GM12878 (cell line): ENCODE results near the gene STAM2. TPM values are rescaled to one million over a fixed set of nuclear protein-coding genes. Genes with fewer than 3 reads are reported as not detected.

Experiments
- ATAC-seq: fragments of 200-7000 bp; cut with Tn5 transposase; 3 replicates; pipeline ENCODE4 v1.9.1; 2020; ENCODE audit warnings: mild to moderate bottlenecking, moderate library complexity
- BruUV-seq: library from RNA; stranded (reverse); fragments of 400-500 nt; replicated peaks from 2 replicates; lab custom pipeline; 2021; lab: Mats Ljungman, UMichigan
- CTCF ChIA-PET: fragments of 300-600 bp; sonication (Branson Sonifier 250); formaldehyde crosslinking; extraction: SDS; loops from one replicate; lab custom pipeline; 2021; ENCODE audit warnings: inconsistent platforms; lab: Yijun Ruan, JAX
- POLR2A ChIA-PET: fragments of 350-600 bp; formaldehyde crosslinking; extraction: SDS; loops from one replicate; lab custom pipeline; 2021; ENCODE audit warnings: inconsistent platforms; lab: Charles Lee
- RAD21 ChIA-PET: fragments of 300-600 bp; sonication (Branson Sonifier 250); formaldehyde crosslinking; loops from one replicate; lab custom pipeline; 2023; ENCODE audit warnings: antibody characterized with exemption; ENCODE audit not compliant: unreplicated experiment; lab: Charles Lee
- SMC1A ChIA-PET: fragments of 300-600 bp; sonication (Branson Sonifier 250); formaldehyde crosslinking; loops from one replicate; lab custom pipeline; 2023; ENCODE audit not compliant: unreplicated experiment, uncharacterized antibody; lab: Charles Lee
- DNase-seq: peaks from one replicate; pipeline ENCODE4 v3.0.0-alpha.2; 2011; ENCODE audit warnings: low read depth, low spot score
- FAIRE-seq: peaks from 3 replicates; lab custom pipeline; 2011; peaks lifted over from hg19 to GRCh38; lab: Jason Lieb, UNC
- H2AFZ ChIP-seq: 2 replicates; pipeline ENCODE4 v1.6.0; 2011; ENCODE audit warnings: low read depth, low read length, control low read depth; ENCODE audit not compliant: control insufficient read depth
- H3K27ac ChIP-seq: 2 replicates; pipeline ENCODE4 v1.5.1; 2011; ENCODE audit warnings: control low read depth; ENCODE audit not compliant: control insufficient read depth, insufficient read depth
- H3K27me3 ChIP-seq, 2 experiments: replicated peaks in 1 of 2; 2 replicates each; pipeline versions ENCODE4 v1.6.0 to v1.6.1; 2011; ENCODE audit warnings: low read length in 1 of 2; ENCODE audit not compliant: control insufficient read depth in 2 of 2, insufficient read depth in 2 of 2
- H3K36me3 ChIP-seq, 2 experiments: 2 replicates each; pipeline ENCODE4 v1.5.1; 2011; ENCODE audit warnings: low read length in 1 of 2; ENCODE audit not compliant: control insufficient read depth in 2 of 2, insufficient read depth in 2 of 2
- H3K4me1 ChIP-seq: 2 replicates; pipeline ENCODE4 v1.6.1; 2011; ENCODE audit warnings: mild to moderate bottlenecking, low read length, moderate library complexity, mixed read lengths; ENCODE audit not compliant: control insufficient read depth, insufficient read depth
- H3K4me2 ChIP-seq: 2 replicates; pipeline ENCODE4 v1.6.0; 2011; ENCODE audit warnings: control low read depth; ENCODE audit not compliant: control insufficient read depth, insufficient read depth
- H3K4me3 ChIP-seq: fragments of 200-600 bp; sonication (generic); 2 replicates; pipeline ENCODE4 v1.5.1; 2016
- H3K79me2 ChIP-seq: 2 replicates; pipeline ENCODE4 v1.6.0; 2011; ENCODE audit warnings: low read length; ENCODE audit not compliant: control insufficient read depth, insufficient read depth
- H3K9ac ChIP-seq: 2 replicates; pipeline ENCODE4 v1.8.0; 2011; ENCODE audit warnings: low read length, control low read depth, mixed read lengths; ENCODE audit not compliant: control insufficient read depth, insufficient read depth
- H3K9me3 ChIP-seq: replicated peaks from 3 replicates; pipeline ENCODE4 v1.5.1; 2011; ENCODE audit warnings: mild to moderate bottlenecking, low read length; ENCODE audit not compliant: control insufficient read depth, insufficient read depth
- H4K20me1 ChIP-seq: 2 replicates; pipeline ENCODE4 v1.6.0; 2011; ENCODE audit not compliant: control insufficient read depth, insufficient read depth
- ATF7 ChIP-seq: fragments of 450-650 bp; IDR thresholded peaks from 2 replicates; pipeline ENCODE4 v1.6.1; 2016; ENCODE audit warnings: low read depth, mild to moderate bottlenecking
- BCL3 ChIP-seq: IDR thresholded peaks from 2 replicates; pipeline ENCODE4 v1.6.1; 2011; ENCODE audit warnings: borderline replicate concordance, low read depth, mild to moderate bottlenecking, moderate library complexity, low read length; ENCODE audit not compliant: insufficient read depth, poor library complexity, severe bottlenecking
- CHD2 ChIP-seq: IDR thresholded peaks from 2 replicates; pipeline ENCODE4 v1.6.1; 2011; ENCODE audit warnings: low read depth, low read length, improper control_type of control experiment, borderline replicate concordance
- FOXM1 ChIP-seq: IDR thresholded peaks from 2 replicates; pipeline ENCODE4 v1.6.1; 2012; ENCODE audit warnings: low read depth, mild to moderate bottlenecking, inconsistent platforms, low read length, moderate library complexity
- IKZF1 ChIP-seq: fragments of 450-650 bp; conservative IDR thresholded peaks from 2 replicates; pipeline ENCODE4 v1.6.1; 2017; ENCODE audit warnings: antibody characterized with exemption, mild to moderate bottlenecking
- IKZF2 ChIP-seq, 2 experiments: fragments of 450-650 bp; IDR thresholded peaks; 2 replicates each; pipeline ENCODE4 v1.6.1; 2017; ENCODE audit warnings: mild to moderate bottlenecking in 2 of 2, moderate library complexity in 2 of 2
- MLLT1 ChIP-seq: fragments of 450-650 bp; IDR thresholded peaks from 2 replicates; pipeline ENCODE4 v1.6.1; 2016; ENCODE audit warnings: mild to moderate bottlenecking
- MTA2 ChIP-seq: fragments of 450-650 bp; IDR thresholded peaks from 2 replicates; pipeline ENCODE4 v1.6.1; 2016; ENCODE audit warnings: low read depth, mild to moderate bottlenecking, moderate library complexity
- NKRF ChIP-seq: fragments of 450-650 bp; conservative IDR thresholded peaks from 2 replicates; pipeline ENCODE4 v1.6.1; 2017; ENCODE audit warnings: mild to moderate bottlenecking, moderate library complexity
- PKNOX1 ChIP-seq: fragments of 450-650 bp; IDR thresholded peaks from 2 replicates; pipeline ENCODE4 v1.6.1; 2016; ENCODE audit warnings: mild to moderate bottlenecking
- PRDM15 ChIP-seq: fragments of 450-650 bp; formaldehyde crosslinking; IDR thresholded peaks from 2 replicates; pipeline ENCODE4 v1.4.0; 2020; ENCODE audit warnings: mild to moderate bottlenecking, moderate library complexity
- RUNX3 ChIP-seq: IDR thresholded peaks from 2 replicates; pipeline ENCODE4 v1.6.1; 2012; ENCODE audit warnings: low read length, inconsistent platforms
- TCF3 ChIP-seq: IDR thresholded peaks from 2 replicates; pipeline ENCODE4 v1.6.1; 2012; ENCODE audit warnings: low read depth, mild to moderate bottlenecking, low read length, borderline replicate concordance; ENCODE audit not compliant: insufficient read depth
- WGBS: methylation state at CpG from one replicate; pipeline ENCODE4 v1.1.6; 2016; ENCODE audit warnings: low lambda C conversion rate; ENCODE audit not compliant: insufficient replicate concordance, insufficient coverage; ENCODE audit errors: missing lambda C conversion rate; 5-methylcytosine and 5-hydroxymethylcytosine counted together
- in situ Hi-C: fragments of 300-500 bp; cut with MboI; formaldehyde crosslinking; loops from 9 replicates; pipeline ENCODE4 v1.14.3; 2018; ENCODE audit warnings: mixed read lengths
- intact Hi-C: fragments of 100-400 bp; cut with micrococcal nuclease; formaldehyde crosslinking; loops from one replicate; pipeline ENCODE4 v1.14.2; 2022; ENCODE audit not compliant: unreplicated experiment
- polyA plus RNA-seq, 11 experiments: library from polyadenylated mRNA; depleted of rRNA in 4 of 11; unstranded in 6 of 11; stranded (reverse) in 5 of 11; fragments of >200 nt; fragmentation: Nextera tagmentation in 4 of 11; fragmentation: Illumina TruSeq in 1 of 11; extraction: Ambion mirVana in 4 of 11; extraction: Trizol in 1 of 11; gene quantifications; 1 replicate in 1 of 11; 2 replicates in 10 of 11; pipeline versions ENCODE4 v1.2.1 to v1.2.3, GENCODE V29; 2011 to 2016; ENCODE audit warnings: inconsistent platforms in 2 of 11, missing spikeins in 2 of 11, low read depth in 1 of 11
- total RNA-seq, 4 experiments: library from RNA; depleted of rRNA in 3 of 4; stranded (reverse); fragments of >200 nt in 3 of 4; fragmentation: Illumina TruSeq in 1 of 4; extraction: Trizol in 1 of 4; gene quantifications; 2 replicates each; pipeline versions ENCODE4 v1.2.1 to v1.2.3, GENCODE V29; 2013 to 2021

STAM2 gene
- total and polyA plus RNA-seq, 10 of the 15 experiments (the other 5 are each of a cell fraction or from before 2014, with no cell fraction given): 4.4 to 21.6 (median 16.2) TPM

GRCh38 chr2:152171718-152172117, 3.8 kb downstream of the STAM2 start:
- Histone ChIP-seq H3K4me1 (peaks cover 11% of the 10 kb centered on the region), H3K4me3 (peak overlapping the region; percentile 39; the same call in 1 of the 2 replicates), H3K27ac (peak overlapping the region; percentile 73), H3K4me2 (peak overlapping the region; percentile 64), H3K79me2 (peaks cover 82% of the 10 kb centered on the region), H3K36me3 (no peaks in the 10 kb centered on the region), H3K27me3 (no peaks in the 10 kb centered on the region), H2AFZ (peak overlapping the region; percentile 38), H4K20me1 (no peaks in the 10 kb centered on the region), H3K9me3 (no peaks in the 10 kb centered on the region), H3K9ac (peak overlapping the region; percentile 47)
- ChIA-PET CTCF (interaction anchor here (0.6 to 1.9 kb wide), 7 partner anchors 29 to 615 kb away, joined by 3 to 10 read pairs (median 3); no protein-coding TSS in a partner anchor), POLR2A (interaction anchor here (1.1 to 3.0 kb wide), 2 partner anchors 16 to 126 kb away, joined by 4 to 10 read pairs; no protein-coding TSS in a partner anchor), SMC1A (interaction anchor here (1.0 to 3.3 kb wide), 7 partner anchors 10 to 464 kb away, joined by 3 to 20 read pairs (median 7); no protein-coding TSS in a partner anchor), RAD21 (interaction anchor here (0.9 to 1.6 kb wide), 4 partner anchors 16 to 464 kb away, joined by 3 read pairs; no protein-coding TSS in a partner anchor)
- in situ Hi-C loops: no loop called here
- DNase-seq (no peak), ATAC-seq (no peak), FAIRE-seq (no peak)
- no peak for TF ChIP-seq PRDM15 (CRISPR knock-in tag)
- TF ChIP-seq PKNOX1: no peak
- peak; percentile 54 for TF ChIP-seq ATF7
- no peak for TF ChIP-seq TCF3
- TF ChIP-seq NKRF: no peak
- TF ChIP-seq MLLT1: 0 out of 2 replicates have a peak, but pooled peaks have one; percentile 36
- TF ChIP-seq IKZF2 (IDR thresholded peaks at IDR 0.05): peak; percentile 55 to 63; a peak in 2 of 4 replicates
- TF ChIP-seq IKZF1: peak; percentile 66
- TF ChIP-seq CHD2: no peak
- no peak for TF ChIP-seq FOXM1
- TF ChIP-seq BCL3: no peak
- TF ChIP-seq MTA2: no peak
- TF ChIP-seq RUNX3: peak; percentile 37; the same call in 1 of the 2 replicates
- 85% methylated on average over 4 of the region's 4 CpGs for WGBS
- no TSS peak for BruUV-seq
- intact Hi-C loops: loop anchor here (10.0 kb wide), 1 partner anchor 293 kb away; no protein-coding TSS in a partner anchor
